HG02678 (cell line): ENCODE results near the gene SFXN3.

Source experiments
- ATAC-seq: cut with Tn5 transposase; IDR thresholded peaks from one replicate; pipeline ENCODE4 v1.9.1; 2021; ENCODE audit warnings: mild to moderate bottlenecking, moderate library complexity; ENCODE audit not compliant: unreplicated experiment

The SFXN3 gene

DNA sequence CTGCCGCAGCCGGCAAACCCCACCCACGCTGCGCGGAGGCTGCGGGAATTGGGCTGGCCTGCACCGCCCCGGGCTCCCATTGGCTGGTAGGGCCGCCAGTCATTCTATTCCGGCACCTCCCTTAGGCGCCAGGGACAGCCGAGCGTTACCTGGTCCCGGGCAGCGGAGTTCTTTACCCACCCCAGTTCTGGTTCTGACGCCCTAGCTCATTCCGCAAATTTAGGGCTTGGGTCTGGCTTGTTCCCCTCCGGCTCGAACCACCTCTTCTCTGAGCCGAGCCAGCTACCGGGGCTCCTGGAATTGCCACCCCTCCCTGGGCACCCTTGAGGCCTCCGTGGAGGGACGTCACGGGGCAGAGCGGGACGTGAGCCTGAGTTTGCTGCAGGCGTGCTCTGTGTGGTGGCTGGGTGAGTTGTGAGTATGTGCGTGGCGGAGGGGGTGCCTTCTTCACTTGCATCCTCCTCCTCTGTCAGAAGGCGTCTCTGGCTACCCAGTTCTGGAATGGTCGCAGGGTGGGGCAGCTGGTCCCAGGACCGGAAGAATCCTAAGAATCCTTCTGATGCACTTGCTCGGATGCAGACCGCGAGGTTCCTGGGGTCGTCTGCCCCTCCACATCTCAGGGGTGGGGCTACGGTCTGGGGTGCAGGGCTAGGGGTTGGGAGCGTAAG is at the start of gene SFXN3, which contains the start of gene PDZD7:
Gene SFXN3 (plus strand): TSS at position 107 of the 668 bp plus-strand sequence. CDS start 3,461 bp downstream, outside the sequence.
Gene PDZD7 (minus strand): TSS at position 2 of the 668 bp plus-strand sequence. CDS start 910 bp downstream, outside the sequence.
- peak; percentile 95 for ATAC-seq

GRCh38 chr10:100982916-100983830 is 47.9 kb upstream of the SFXN3 start:
- ATAC-seq = no peak

DNA sequence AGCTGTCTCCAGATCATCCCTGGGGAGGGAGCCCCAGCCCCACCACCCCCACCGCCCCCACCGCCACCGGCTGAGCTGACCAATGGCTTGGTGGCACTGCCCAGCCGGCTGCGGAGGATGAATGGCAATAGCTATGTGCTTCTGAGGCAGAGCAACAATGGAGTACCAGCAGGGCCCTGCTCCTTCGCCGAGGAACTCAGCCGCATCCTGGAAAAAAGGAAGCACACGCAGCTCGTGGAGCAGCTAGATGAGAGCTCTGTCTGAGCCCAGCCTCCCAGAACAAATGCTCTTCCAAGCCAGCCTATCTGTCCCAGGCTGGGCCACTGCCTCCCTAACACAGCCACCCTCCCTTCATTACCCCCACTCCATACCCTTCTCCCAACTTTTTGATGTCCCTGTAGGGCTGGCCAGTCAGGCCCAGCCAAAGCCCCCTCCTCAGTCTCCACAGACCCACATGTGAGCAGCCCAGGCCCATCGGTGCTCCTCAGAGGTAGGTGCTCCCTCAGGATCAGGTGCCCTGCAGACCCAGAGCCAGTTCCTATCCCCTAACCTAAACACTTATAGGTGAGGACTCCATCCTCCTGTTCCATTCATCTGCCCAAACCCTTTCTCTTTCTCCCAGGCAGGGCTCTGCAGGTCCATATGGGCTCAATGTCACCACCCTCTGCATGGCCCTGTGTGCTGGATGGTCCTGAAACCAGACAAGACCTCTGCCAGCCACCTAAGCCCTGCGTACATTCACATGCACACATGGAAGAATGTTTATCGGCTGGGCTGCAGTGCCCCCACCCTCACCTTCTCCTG is 47.0 kb upstream of the SFXN3 start:
- ATAC-seq = no peak

- no peak for ATAC-seq
These were observed 46.3 kb upstream of the SFXN3 start for GRCh38 chr10:100984672-100985177.

DNA sequence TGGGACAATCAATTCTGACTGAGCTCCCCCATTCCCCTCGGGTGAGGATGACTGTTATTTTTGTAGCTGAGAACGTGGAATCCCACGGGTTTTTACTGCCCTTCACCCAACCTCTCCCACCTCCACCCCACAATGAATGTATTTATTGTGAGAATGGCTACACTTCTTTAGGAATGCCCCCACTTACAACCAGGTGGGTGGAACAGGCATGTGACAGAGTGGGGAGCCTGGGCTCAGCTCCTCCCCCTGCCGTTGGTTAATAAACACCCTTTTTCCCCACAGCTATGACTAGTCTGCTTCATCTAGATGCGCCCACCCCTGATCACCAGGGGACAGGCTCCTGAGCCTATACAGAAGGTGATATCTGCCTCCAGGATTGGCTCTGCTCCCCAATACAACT is 45.7 kb upstream of the SFXN3 start:
- ATAC-seq = no peak

DNA sequence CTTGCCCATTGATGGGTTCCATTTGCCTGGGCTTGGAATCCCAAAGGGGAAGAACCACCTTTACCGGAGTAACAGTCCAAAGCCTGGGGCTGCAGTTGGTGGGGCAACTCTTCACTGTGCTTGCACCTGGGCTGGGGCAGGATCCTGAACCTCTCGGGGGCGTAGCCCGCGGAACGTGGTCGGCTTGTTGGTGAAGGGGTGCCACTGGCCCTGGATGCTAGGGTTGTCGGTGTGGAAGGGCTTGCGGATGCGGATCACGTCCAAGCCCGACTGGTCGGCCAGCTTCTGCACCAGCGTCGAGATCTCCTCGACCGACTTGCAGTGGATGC is 44.4 kb upstream of the SFXN3 start:
- ATAC-seq = peak; percentile 6

- ATAC-seq = peak; percentile 82
These were observed 43.9 kb upstream of the SFXN3 start, which contains the start of the genes MRPL43 and TWNK for GRCh38 chr10:100986952-100987684. MRPL43 (minus strand) TSS chr10:100987497; CDS start chr10:100987443, 54 bp downstream. TWNK (plus strand) TSS chr10:100987543; CDS start chr10:100988211, 668 bp downstream.

DNA sequence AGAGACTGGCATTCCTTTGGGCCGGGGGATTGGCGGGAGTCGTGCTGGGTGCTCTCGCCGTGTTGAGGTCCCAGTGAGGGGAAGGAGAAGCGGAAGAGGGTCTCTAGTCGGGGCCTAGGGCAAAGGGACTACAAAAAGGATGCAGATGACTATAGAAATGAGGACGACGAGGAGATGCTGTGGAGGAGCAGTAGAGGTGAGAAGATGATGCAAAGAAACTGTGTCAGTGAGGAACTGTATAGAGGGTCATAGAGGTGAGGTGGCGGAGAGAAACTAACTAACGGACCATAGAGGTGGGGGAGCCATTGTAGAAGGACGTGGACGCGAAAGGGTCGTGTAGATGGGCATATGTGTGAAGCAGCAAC is 43.4 kb upstream of the SFXN3 start:
- peak; percentile 7 for ATAC-seq

DNA sequence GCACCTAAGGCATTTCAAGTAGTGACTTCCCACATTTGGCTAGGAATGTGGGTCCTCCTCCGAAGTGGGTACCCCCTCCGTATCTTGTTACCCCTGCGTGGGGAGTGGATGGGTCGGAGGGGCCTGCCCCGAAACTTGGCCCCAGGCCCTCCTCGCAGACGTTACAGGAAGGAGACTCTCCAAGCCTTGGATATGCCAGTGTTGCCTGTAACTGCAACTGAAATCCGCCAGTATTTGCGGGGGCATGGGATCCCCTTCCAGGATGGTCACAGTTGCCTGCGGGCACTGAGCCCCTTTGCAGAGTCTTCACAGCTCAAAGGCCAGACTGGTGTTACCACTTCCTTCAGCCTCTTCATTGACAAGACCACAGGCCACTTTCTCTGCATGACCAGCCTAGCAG is 42.9 kb upstream of the SFXN3 start:
- ATAC-seq = no peak

GRCh38 chr10:100989088-100989487 is 41.9 kb upstream of the SFXN3 start:
- ATAC-seq = no peak

DNA sequence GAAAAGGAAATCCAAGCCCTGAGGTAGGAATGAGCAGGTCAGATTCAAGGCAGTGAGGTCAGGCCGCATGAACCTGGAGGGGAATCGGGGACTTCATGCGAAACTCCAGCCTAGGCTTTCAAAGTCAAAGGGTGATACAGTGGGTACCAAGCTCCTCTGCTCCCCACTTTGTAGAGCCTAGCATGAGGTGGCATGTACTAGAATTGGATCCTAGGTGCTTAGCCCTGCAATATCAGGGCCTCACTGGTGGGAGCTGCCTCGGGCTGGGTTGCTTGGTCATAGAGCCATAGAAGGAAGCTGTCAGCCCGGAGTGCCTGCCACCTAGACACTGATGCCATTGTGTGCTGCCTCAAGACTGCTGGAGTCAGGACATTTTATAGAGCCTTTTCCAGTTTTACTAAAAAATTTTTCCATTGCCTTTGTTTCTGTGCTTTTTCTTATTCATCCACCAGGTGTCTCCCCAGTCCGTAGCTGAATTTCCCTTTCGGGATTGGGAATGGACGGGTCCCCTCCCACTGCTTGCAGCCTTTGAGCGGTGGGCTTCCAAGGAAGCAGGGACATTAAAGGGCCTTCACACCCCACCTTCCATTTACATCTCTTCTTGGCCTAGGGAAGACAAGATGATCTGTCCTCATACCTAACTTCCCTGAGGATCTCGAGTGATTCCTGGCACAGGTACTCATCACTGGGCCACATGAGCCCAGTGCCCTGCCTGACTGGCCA is 36.9 kb upstream of the SFXN3 start:
- no peak for ATAC-seq

DNA sequence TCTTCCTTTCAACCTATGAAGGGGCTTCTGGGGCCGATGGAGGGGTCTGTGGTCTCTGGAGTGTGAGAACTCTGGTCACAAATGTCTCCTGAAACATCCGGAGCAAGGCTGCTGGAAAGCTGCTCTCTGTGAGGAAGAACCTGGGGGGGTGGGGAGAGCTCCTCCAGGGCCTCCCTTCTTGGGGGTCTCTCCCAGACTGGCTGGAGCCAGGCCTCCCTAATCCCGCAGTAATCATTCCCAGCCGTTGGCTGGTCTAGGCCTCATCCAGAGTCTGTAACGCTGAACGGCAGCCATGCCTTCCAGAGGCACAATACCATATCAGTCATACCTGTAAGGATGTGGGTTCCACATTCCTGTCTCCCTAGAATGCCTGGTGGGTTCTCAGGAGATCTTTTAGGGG is 35.9 kb upstream of the SFXN3 start:
- no peak for ATAC-seq

DNA sequence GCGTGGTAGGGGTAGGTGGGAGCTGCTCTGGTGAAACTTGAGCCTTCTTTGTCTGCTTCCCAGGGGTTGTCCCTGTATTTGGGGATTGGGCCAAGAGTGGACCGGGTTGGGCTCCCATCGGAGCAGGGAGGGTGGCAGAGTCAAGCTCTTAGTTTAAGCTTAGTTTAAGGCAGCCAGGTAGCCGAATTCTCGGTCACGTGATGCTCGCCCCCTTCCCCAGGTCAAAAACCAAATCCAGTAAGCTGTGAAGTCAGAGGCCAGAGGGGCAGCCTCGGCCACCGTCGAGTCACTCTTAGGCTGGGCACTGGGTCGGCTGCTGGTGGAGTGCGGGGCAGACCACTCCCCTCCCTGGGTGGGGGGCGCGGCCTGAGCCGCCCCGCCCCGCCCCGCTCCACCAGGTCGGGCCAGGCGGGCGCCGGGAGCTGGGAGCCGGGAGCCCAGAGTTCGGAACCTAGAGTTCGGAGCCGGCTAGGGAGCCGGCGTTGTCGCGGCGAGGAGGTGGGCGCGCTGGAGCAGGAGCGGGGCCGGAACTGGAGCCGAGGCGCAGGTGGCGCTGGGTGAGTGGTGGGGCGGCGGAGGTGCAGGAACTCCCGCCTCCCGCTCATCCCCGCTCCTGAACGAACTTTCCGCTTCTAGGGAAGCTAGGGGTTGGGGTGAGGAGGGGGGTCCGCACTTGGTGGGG is 34.2 kb upstream of the SFXN3 start:
- ATAC-seq = peak; percentile 21

DNA sequence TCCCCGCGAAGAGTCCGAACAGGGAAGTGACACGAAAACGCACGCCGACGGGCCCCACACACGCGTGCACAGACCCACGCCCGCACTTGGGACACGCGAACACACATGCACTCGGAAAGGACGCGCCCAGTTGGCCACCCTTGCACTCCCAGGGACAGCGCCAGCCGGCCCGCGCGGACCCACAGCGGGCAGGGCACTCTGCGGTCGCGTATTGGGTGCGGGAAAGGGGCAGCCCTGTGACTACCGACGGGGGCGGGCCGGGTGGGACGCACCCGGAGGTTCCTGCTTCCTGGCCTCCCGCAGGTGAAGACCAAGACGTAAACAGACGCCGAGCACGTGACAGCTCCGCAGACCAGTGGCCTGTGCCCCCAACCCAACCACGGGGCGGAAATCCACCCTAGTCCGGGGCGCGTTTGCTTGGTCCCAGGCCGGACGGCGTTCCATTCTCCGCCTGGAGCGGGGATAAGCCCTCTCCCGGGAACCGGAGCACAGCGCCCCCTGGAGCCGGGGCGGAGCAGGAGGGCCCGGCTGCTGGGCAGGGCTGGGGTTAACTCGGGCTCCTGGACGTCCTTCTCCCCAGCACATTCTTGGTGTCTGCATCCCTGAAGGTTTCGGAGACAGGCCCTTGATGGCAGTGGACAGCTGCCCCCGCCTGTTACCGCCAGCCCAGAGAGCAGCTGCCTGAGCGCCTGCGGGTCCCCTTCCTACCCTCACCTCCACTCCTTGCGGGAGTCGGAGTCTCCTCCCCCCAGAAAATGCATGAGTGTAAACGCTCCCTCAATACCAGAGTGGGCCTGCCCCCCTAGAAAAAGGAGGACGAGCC is 33.5 kb upstream of the SFXN3 start:
- peak; percentile 38 for ATAC-seq

- ATAC-seq = peak; percentile 28
These were observed 32.6 kb upstream of the SFXN3 start for GRCh38 chr10:100998183-100998990.

DNA sequence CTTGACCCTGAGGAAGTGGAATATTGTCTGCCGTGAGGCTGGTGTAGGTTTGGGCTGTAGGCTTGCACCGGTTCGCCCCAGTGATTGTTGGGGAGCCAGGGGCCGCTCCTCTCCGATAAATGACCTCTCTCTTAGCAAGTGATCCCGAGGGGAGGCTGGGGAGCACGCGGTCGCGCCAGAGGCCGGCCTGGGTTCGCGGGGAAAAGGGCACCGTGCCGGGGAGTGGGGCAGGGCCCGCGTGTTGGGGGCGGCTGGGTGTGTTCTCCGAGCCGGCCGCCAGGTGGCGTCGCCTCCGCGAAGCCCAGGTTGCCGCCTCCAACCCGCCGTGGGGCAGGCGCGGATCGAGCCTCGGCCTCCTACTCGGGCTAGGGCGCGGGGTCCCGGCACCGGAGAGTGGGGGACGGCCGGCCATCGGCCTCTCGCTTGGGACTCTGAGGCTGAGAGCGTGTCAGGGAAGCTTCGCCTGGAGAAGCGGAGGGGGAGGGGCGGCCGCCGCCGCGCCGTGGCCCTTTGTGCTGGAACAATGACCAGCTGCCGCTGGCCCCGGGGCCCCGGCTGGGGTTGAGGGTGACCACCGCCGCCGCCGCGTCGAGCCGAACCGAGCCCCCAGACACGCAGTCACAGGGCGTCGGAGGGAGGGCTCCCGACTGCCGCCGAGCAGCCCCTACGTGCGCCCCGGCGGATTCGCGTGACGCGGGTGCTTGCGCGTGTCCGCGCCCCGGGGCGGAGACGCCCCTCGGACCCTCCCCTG is 31.9 kb upstream of the SFXN3 start:
- peak; percentile 44 for ATAC-seq

DNA sequence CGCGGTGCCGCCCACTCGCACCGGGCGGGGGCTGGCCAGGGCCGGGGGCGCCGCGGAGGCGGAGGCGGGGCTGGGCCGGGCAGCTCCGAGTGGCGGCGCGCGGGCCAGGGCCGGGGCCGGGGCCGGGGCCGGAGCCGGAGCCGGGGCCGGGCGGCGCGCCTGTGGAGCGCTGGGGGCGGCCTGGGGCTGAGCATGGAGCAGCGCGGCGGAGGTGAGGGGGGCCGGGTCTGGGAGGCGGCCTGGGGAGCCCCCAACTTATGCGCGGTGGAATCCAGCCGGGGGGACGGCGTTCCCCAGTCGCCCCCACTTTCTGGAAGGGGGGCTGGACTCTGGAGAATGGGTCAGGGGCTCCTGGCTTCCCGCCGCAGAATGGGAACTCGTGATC is 31.3 kb upstream of the SFXN3 start, which contains the start of gene LZTS2:
Gene LZTS2 (plus strand): TSS at position 67 of the 385 bp plus-strand sequence. CDS start 2,731 bp downstream, outside the sequence.
- no peak for ATAC-seq
